Body of pancreas (tissue), 4 donors: ENCODE data around the gene ZNF239. TPM values are rescaled to one million over a fixed set of nuclear protein-coding genes. Genes with fewer than 3 reads are reported as not detected.

Source experiments
- ATAC-seq: fragments of 150-250 bp; one replicate; pipeline ENCODE4 v1.9.1; 2016
- DNase-seq, 4 donors: peaks; one replicate each; pipeline ENCODE4 v3.0.0-alpha.2; 2019
- H3K27ac ChIP-seq, 4 donors: fragments of 200-600 bp; sonication (generic); 1 replicate in 3 of 4; 2 replicates in 1 of 4; pipeline versions ENCODE4 v1.5.1 to v1.6.1; 2016 to 2019; ENCODE audit warnings: mild to moderate bottlenecking in 1 of 4, mixed read lengths in 1 of 4, moderate library complexity in 1 of 4
- H3K27me3 ChIP-seq, 2 donors: fragments of 200-600 bp; sonication (generic); one replicate each; pipeline ENCODE4 v1.6.0; 2016; ENCODE audit warnings: mild to moderate bottlenecking in 1 of 2
- H3K36me3 ChIP-seq, 2 donors: fragments of 200-600 bp; sonication (generic); replicated peaks in 1 of 2; 2 replicates each; pipeline ENCODE4 v1.5.1; 2016; ENCODE audit warnings: low read depth in 2 of 2; ENCODE audit not compliant: insufficient read depth in 1 of 2
- H3K4me1 ChIP-seq: fragments of 200-600 bp; sonication (generic); one replicate; pipeline ENCODE4 v1.6.0; 2016
- H3K4me3 ChIP-seq, 2 donors: fragments of 200-600 bp; sonication (generic); 1 replicate in 1 of 2; 2 replicates in 1 of 2; pipeline ENCODE4 v1.5.1; 2016 to 2019
- H3K9me3 ChIP-seq, 3 donors: fragments of 200-600 bp; sonication (generic); 1 replicate in 2 of 3; 2 replicates in 1 of 3; pipeline ENCODE4 v1.5.1; 2016
- POLR2A ChIP-seq, 3 donors: fragments of 450-650 bp; IDR thresholded peaks; one replicate each; pipeline ENCODE4 v1.6.1; 2016; ENCODE audit warnings: antibody characterized with exemption in 3 of 3, mild to moderate bottlenecking in 2 of 3
- WGBS, 2 donors: methylation state at CpG; one replicate each; pipeline ENCODE4 v1.1.5; 2017; 5-methylcytosine and 5-hydroxymethylcytosine counted together
- intact Hi-C: fragments of 100-400 bp; cut with DNase I; formaldehyde crosslinking; loops from one replicate; pipeline ENCODE4 v1.15.1; 2023
- total RNA-seq, 2 donors: library from RNA; depleted of rRNA; stranded (reverse); fragments of >200 nt; gene quantifications; one replicate each; pipeline ENCODE4 v1.1.0, GENCODE V29; 2016
- TF ChIP-seq, protein P1 (sequence below), 7 experiments: fragments of 450-650 bp in 4 of 7; fragments of 200-600 bp in 3 of 7; sonication (generic) in 3 of 7; IDR thresholded peaks; one replicate each; pipeline ENCODE4 v1.5.1; 2016 to 2019; ENCODE audit warnings: antibody characterized with exemption in 7 of 7

Gene ZNF239
- total RNA-seq = 10 to 100 TPM in 1 of 2 donors, 1 to 10 TPM in 1; 4.9 to 10.2 TPM

DNA sequence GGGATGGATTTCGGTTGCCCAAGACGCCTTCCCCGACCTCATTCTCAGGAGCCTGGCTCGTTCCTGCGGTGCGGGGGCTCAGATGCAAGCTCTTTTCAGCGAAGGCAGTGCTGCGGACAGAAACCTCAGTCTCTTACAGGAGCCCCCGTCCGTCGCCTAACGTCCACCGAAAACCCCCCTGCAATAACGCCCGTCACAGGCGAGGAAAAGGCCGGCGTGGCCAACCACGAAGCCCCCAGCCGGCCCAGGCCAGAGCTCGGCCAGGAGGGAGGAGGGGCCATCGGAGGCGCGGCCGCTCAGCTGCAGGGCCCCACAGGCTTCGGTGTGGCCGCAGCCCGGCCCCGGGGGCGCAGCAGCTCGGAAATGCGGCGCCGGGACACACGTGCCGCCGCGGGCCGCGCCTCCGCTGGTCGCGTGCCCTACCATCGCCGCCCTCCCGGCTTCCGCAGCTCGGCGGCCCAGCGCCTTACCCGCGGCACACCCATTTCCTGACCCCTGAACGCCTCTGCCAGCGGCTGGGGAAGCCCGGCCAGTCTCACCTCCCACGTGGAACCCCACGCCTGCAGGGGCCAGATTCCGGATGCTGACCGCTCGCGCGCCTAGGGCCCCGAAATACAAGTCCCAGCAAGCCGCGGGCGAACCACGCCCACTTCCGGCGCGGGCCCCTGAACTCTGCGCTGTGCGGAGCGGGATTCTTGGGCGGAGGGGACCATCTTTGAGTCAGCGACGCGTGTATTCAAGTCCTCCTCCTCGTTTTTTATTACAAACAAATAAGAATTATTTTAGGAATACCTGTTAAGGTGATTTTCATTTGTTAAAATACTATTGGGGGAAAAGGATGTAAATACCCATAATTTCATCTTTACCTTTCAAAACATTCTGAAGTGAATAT lies at the start of gene ZNF239:
Gene ZNF239 (minus strand): TSS at position 616 of the 892 bp plus-strand sequence. CDS start 16,537 bp downstream, outside the sequence.
- Histone ChIP-seq H3K36me3 (no peaks in the 10 kb centered on the region), H3K27me3 (no peaks in the 10 kb centered on the region), H3K4me3 (peak within 1 kb of the TSS; percentile 38 to 46), H3K9me3 (no peaks in the 10 kb centered on the region), H3K4me1 (peaks cover 16% of the 10 kb centered on the region), H3K27ac (peak within 1 kb of the TSS in 3 of 4 donors; percentile 48 to 63 (median 60))
- peak; percentile 81 to 89 (median 86) for DNase-seq
- TF ChIP-seq, protein P1, sequence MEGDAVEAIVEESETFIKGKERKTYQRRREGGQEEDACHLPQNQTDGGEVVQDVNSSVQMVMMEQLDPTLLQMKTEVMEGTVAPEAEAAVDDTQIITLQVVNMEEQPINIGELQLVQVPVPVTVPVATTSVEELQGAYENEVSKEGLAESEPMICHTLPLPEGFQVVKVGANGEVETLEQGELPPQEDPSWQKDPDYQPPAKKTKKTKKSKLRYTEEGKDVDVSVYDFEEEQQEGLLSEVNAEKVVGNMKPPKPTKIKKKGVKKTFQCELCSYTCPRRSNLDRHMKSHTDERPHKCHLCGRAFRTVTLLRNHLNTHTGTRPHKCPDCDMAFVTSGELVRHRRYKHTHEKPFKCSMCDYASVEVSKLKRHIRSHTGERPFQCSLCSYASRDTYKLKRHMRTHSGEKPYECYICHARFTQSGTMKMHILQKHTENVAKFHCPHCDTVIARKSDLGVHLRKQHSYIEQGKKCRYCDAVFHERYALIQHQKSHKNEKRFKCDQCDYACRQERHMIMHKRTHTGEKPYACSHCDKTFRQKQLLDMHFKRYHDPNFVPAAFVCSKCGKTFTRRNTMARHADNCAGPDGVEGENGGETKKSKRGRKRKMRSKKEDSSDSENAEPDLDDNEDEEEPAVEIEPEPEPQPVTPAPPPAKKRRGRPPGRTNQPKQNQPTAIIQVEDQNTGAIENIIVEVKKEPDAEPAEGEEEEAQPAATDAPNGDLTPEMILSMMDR (IDR thresholded peaks at IDR 0.05) = peak in 1 of 7 experiments; percentile 10
- peak in 2 of 3 donors; percentile 30 to 35 for TF ChIP-seq POLR2A (IDR thresholded peaks at IDR 0.05)
- intact Hi-C loops = no loop called here
- ATAC-seq = peak; percentile 96
- WGBS, 2 donors = 3 to 11% methylated on average over 24 to 66 of the region's 78 CpGs

DNA sequence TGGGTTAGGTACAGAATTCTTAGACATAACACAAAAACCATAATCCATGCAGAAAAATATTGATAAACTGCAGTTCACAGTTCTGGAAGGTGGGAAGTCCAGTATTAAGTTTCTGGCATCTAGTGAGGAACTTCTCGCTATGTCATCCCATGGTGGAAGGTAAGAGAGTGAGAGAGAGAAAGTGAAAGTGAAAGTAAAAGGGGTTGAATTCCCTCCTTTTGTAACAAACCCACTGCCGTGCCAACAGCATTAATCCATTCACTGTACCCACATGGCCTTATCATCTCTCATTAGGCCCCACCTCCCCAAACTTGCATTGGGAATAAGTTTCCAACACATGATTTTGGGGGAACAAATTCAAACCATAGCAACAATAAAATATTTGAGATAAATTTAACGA lies 48.9 kb upstream of the ZNF239 start:
- H3K36me3 ChIP-seq = no peaks in the 10 kb centered on the region
- DNase-seq (no peak), ATAC-seq (no peak)
- no peak for TF ChIP-seq POLR2A (IDR thresholded peaks at IDR 0.05)
- TF ChIP-seq, protein P1 (IDR thresholded peaks at IDR 0.05) = no peak
- intact Hi-C loops = no loop called here
- no peaks in the 10 kb centered on the region for H3K4me1 ChIP-seq
- no peak overlapping the region for H3K27ac ChIP-seq
- no peaks in the 10 kb centered on the region for H3K9me3 ChIP-seq
- no peaks in the 10 kb centered on the region for H3K27me3 ChIP-seq
- 49 to 67% methylated on average over 3 of the region's 3 CpGs for WGBS, 2 donors
- H3K4me3 ChIP-seq = no peak overlapping the region

DNA sequence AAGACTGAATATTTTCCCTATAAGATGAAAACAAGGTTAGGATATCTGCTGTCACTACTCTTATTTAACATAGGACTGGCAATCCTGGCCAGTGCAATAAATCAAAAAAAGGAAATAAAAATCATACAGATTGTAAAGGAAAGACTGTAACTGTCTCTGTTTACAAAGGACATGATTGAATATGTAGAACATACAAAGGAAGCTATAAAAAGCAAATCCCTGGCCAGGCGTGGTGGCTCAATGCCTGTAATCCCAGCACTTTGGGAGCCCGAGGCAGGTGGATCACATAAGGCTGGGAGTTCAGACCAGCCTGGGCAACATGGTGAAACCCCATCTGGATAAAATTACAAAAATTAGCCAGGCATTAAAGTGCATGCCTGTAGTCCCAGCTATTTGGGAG lies 47.6 kb upstream of the ZNF239 start:
- WGBS, 2 donors = 66 to 88% methylated on average over 2 of the region's 2 CpGs
- Histone ChIP-seq H3K27me3 (no peaks in the 10 kb centered on the region), H3K27ac (no peak overlapping the region), H3K4me3 (no peak overlapping the region), H3K36me3 (peaks cover 0 to 2% of the 10 kb centered on the region in 2 donors), H3K4me1 (no peaks in the 10 kb centered on the region), H3K9me3 (peaks cover 0 to 6% (median 0%) of the 10 kb centered on the region in 3 donors)
- TF ChIP-seq, protein P1 (IDR thresholded peaks at IDR 0.05) = no peak
- no peak for TF ChIP-seq POLR2A (IDR thresholded peaks at IDR 0.05)
- no peak for DNase-seq
- ATAC-seq = no peak
- intact Hi-C loops = no loop called here

DNA sequence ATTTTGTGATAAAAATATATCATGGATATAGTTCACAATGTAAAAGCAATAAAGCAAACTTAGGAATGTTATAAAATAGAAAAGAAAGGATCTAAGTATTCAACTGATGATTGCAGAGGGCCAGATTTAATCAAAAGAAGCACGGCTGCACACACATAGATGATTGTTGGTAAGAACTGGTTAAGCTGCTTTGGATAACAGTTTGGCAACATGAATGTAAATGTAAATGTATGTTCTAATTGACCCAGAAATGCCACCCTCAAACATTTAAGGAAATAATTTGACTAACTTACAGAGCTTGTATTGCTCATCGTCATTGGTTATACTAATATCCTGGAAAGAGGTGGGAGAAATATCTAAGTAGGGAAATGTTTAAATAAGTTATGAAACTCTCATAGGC lies 45.0 kb upstream of the ZNF239 start:
- WGBS, 2 donors = 94 to 97% methylated on average over 2 of the region's 2 CpGs

More for the DNA sequence above, 45.0 kb upstream of the ZNF239 start:
- Histone ChIP-seq H3K9me3 (peaks cover 0 to 19% (median 0%) of the 10 kb centered on the region in 3 donors), H3K36me3 (peaks cover 10 to 18% of the 10 kb centered on the region in 2 donors), H3K4me3 (no peak overlapping the region), H3K4me1 (no peaks in the 10 kb centered on the region), H3K27ac (no peak overlapping the region), H3K27me3 (no peaks in the 10 kb centered on the region)
- no peak for DNase-seq
- TF ChIP-seq, protein P1 (IDR thresholded peaks at IDR 0.05) = no peak
- TF ChIP-seq POLR2A (IDR thresholded peaks at IDR 0.05) = no peak
- intact Hi-C loops = no loop called here
- ATAC-seq = no peak
